MCF 10A (cell line): Measurements from ENCODE around the gene GLIS2. TPM values are rescaled to one million over a fixed set of nuclear protein-coding genes. Genes with fewer than 3 reads are reported as not detected.

Source experiments
- BruUV-seq: library from RNA; stranded (reverse); fragments of 400-500 nt; replicated peaks from 2 replicates; lab custom pipeline; 2021; lab: Mats Ljungman, UMichigan
- CTCF ChIA-PET: fragments of 300-600 bp; sonication (Branson Sonifier 250); formaldehyde crosslinking; extraction: SDS; loops from one replicate; lab custom pipeline; 2021; ENCODE audit warnings: antibody characterized with exemption, inconsistent platforms; lab: Yijun Ruan, JAX
- POLR2A ChIA-PET: fragments of 300-600, 350-650 bp; sonication (Branson Sonifier 250); formaldehyde crosslinking; extraction: SDS; loops from one replicate; lab custom pipeline; 2020; ENCODE audit warnings: antibody characterized with exemption, inconsistent platforms; lab: Yijun Ruan, JAX
- DNase-seq: peaks from one replicate; pipeline ENCODE4 v3.0.0-alpha.2; 2018; ENCODE audit not compliant: unreplicated experiment
- H3K27ac Mint-ChIP-seq: one replicate; pipeline ENCODE4 v1.8.0; 2022; ENCODE audit warnings: mild to moderate bottlenecking, low read depth, mixed read lengths; ENCODE audit not compliant: unreplicated experiment
- H3K27me3 Mint-ChIP-seq: one replicate; pipeline ENCODE4 v1.8.0; 2022; ENCODE audit warnings: mixed read lengths; ENCODE audit not compliant: insufficient read depth, unreplicated experiment
- H3K36me3 Mint-ChIP-seq: one replicate; pipeline ENCODE4 v1.8.0; 2022; ENCODE audit warnings: mild to moderate bottlenecking, moderate library complexity, mixed read lengths; ENCODE audit not compliant: insufficient read depth, unreplicated experiment
- H3K4me1 Mint-ChIP-seq: one replicate; pipeline ENCODE4 v1.8.0; 2022; ENCODE audit warnings: mixed read lengths; ENCODE audit not compliant: insufficient read depth, unreplicated experiment
- H3K4me3 Mint-ChIP-seq: one replicate; pipeline ENCODE4 v1.8.0; 2022; ENCODE audit warnings: mild to moderate bottlenecking, moderate library complexity, mixed read lengths; ENCODE audit not compliant: unreplicated experiment
- H3K9me3 Mint-ChIP-seq: one replicate; pipeline ENCODE4 v1.8.0; 2022; ENCODE audit warnings: mixed read lengths; ENCODE audit not compliant: unreplicated experiment
- CTCF ChIP-seq: fragments of 200-600 bp; IDR thresholded peaks from one replicate; pipeline ENCODE4 v1.8.0; 2022; ENCODE audit warnings: antibody characterized with exemption, mild to moderate bottlenecking; ENCODE audit not compliant: unreplicated experiment
- intact Hi-C: fragments of 100-400 bp; cut with micrococcal nuclease; formaldehyde crosslinking; loops from 2 replicates; pipeline ENCODE4 v1.14.1; 2022
- total RNA-seq: library from RNA; stranded (reverse); gene quantifications from 2 replicates; pipeline ENCODE4 v1.2.3, GENCODE V29; 2022

The GLIS2 gene
- total RNA-seq, 1 experiment from 2014 or later: 14.7 TPM

- no peaks in the 10 kb centered on the region for H3K27me3 Mint-ChIP-seq
- no peaks in the 10 kb centered on the region for H3K9me3 Mint-ChIP-seq
- H3K36me3 Mint-ChIP-seq: peaks cover 12% of the 10 kb centered on the region
- BruUV-seq: no TSS peak
- no peak for DNase-seq
- peaks cover 12% of the 10 kb centered on the region for H3K4me1 Mint-ChIP-seq
- TF ChIP-seq CTCF: peak; percentile 44
- CTCF ChIA-PET: interaction anchor here (0.8 to 3.1 kb wide), 7 partner anchors 10 to 109 kb away, joined by 3 to 19 read pairs (median 4); no protein-coding TSS in a partner anchor
- POLR2A ChIA-PET: interaction anchor here (0.9 to 1.4 kb wide), 2 partner anchors 10 to 39 kb away, joined by 5 to 6 read pairs; no protein-coding TSS in a partner anchor
- H3K27ac Mint-ChIP-seq: no peak overlapping the region
- intact Hi-C loops: loop anchor here (1.0 to 2.0 kb wide), 2 partner anchors 20 to 37 kb away; partner anchors contain the start of gene TFAP4
- no peak overlapping the region for H3K4me3 Mint-ChIP-seq
Measured at GRCh38 chr16:4309833-4310266, 6.0 kb upstream of the GLIS2 start.

- no TSS peak for BruUV-seq
- Mint-ChIP-seq H3K4me3 (peak overlapping the region; percentile 68), H3K27me3 (no peaks in the 10 kb centered on the region), H3K9me3 (no peaks in the 10 kb centered on the region), H3K27ac (no peak overlapping the region), H3K4me1 (peaks cover 6% of the 10 kb centered on the region), H3K36me3 (peaks cover 9% of the 10 kb centered on the region)
- ChIA-PET CTCF (interaction anchor here (0.6 kb wide), 1 partner anchor 15 kb away, joined by 4 read pairs; no protein-coding TSS in a partner anchor), POLR2A (interaction anchor here (1.1 kb wide), 1 partner anchor 42 kb away, joined by 3 read pairs; no protein-coding TSS in a partner anchor)
- no peak for TF ChIP-seq CTCF
- intact Hi-C loops: no loop called here
- DNase-seq: no peak
Measured at GRCh38 chr16:4313563-4314531, 2.0 kb upstream of the GLIS2 start.

- Mint-ChIP-seq H3K4me3 (peak overlapping the region; percentile 68), H3K27ac (no peak overlapping the region), H3K27me3 (no peaks in the 10 kb centered on the region), H3K36me3 (peaks cover 9% of the 10 kb centered on the region), H3K4me1 (peaks cover 6% of the 10 kb centered on the region), H3K9me3 (no peaks in the 10 kb centered on the region)
- DNase-seq: no peak
- no TSS peak for BruUV-seq
- ChIA-PET CTCF (interaction anchor here (0.6 kb wide), 1 partner anchor 16 kb away, joined by 4 read pairs; no protein-coding TSS in a partner anchor), POLR2A (interaction anchor here (0.7 to 1.3 kb wide), 4 partner anchors 15 to 43 kb away, joined by 3 read pairs; no protein-coding TSS in a partner anchor)
- no peak for TF ChIP-seq CTCF
- intact Hi-C loops: no loop called here
Measured at GRCh38 chr16:4314532-4315185, 1.2 kb upstream of the GLIS2 start.
